HepG2 (cell line): ENCODE results near the gene RANBP6. TPM values are rescaled to one million over a fixed set of nuclear protein-coding genes. Genes with fewer than 3 reads are reported as not detected.

ENCODE experiments used
- AGO1 ChIP-seq: fragments of 200-400 bp; formaldehyde crosslinking; IDR thresholded peaks from 2 replicates; pipeline ENCODE4 v1.6.1; 2017; ENCODE audit warnings: mild to moderate bottlenecking, low read depth, low read length, moderate library complexity; ENCODE audit not compliant: poor library complexity, severe bottlenecking
- ARNTL ChIP-seq: sonication (generic); formaldehyde crosslinking; IDR thresholded peaks from 2 replicates; pipeline ENCODE4 v1.4.0; 2020; ENCODE audit warnings: mild to moderate bottlenecking, missing genetic modification reagents
- BORCS8-MEF2B ChIP-seq: sonication (generic); formaldehyde crosslinking; IDR thresholded peaks from 2 replicates; pipeline ENCODE4 v1.8.0; 2022; ENCODE audit warnings: mild to moderate bottlenecking, missing genetic modification reagents
- HMGXB4 ChIP-seq, 2 experiments: sonication (generic) in 1 of 2; formaldehyde crosslinking in 1 of 2; IDR thresholded peaks; 2 replicates each; pipeline versions ENCODE4 v1.4.0 to v1.6.1; 2018 to 2020; ENCODE audit warnings: missing genetic modification reagents in 2 of 2, borderline replicate concordance in 1 of 2, low read depth in 1 of 2, mild to moderate bottlenecking in 1 of 2, missing biosample characterization in 1 of 2
- MAZ ChIP-seq, 2 experiments: sonication (generic) in 1 of 2; formaldehyde crosslinking in 1 of 2; IDR thresholded peaks; 2 replicates each; pipeline versions ENCODE4 v1.5.0 to v1.6.1; 2012 to 2020; ENCODE audit warnings: low read depth in 2 of 2, mild to moderate bottlenecking in 2 of 2, borderline replicate concordance in 1 of 2, improper control_type of control experiment in 1 of 2, low read length in 1 of 2, missing genetic modification reagents in 1 of 2, moderate library complexity in 1 of 2
- MIXL1 ChIP-seq: IDR thresholded peaks from 2 replicates; pipeline ENCODE4 v1.6.1; 2016
- NPAS2 ChIP-seq: sonication (generic); formaldehyde crosslinking; IDR thresholded peaks from 2 replicates; pipeline ENCODE4 v1.8.0; 2022; ENCODE audit warnings: mild to moderate bottlenecking, missing genetic modification reagents, borderline replicate concordance
- NRL ChIP-seq: sonication (generic); formaldehyde crosslinking; IDR thresholded peaks from 2 replicates; pipeline ENCODE4 v1.5.0; 2020; ENCODE audit warnings: missing genetic modification reagents, mild to moderate bottlenecking, moderate library complexity, borderline replicate concordance
- SCMH1 ChIP-seq: sonication (generic); formaldehyde crosslinking; IDR thresholded peaks from 2 replicates; pipeline ENCODE4 v1.9.0; 2021; ENCODE audit warnings: missing genetic modification reagents, mild to moderate bottlenecking, borderline replicate concordance
- SNAPC4 ChIP-seq: sonication (generic); formaldehyde crosslinking; IDR thresholded peaks from 2 replicates; pipeline ENCODE4 v1.4.0; 2020; ENCODE audit warnings: mild to moderate bottlenecking, missing genetic modification reagents
- SNAPC5 ChIP-seq: sonication (generic); formaldehyde crosslinking; IDR thresholded peaks from 2 replicates; pipeline ENCODE4 v1.8.1; 2023; ENCODE audit warnings: mild to moderate bottlenecking, missing genetic modification reagents, borderline replicate concordance
- TCF7 ChIP-seq: sonication (generic); IDR thresholded peaks from 2 replicates; pipeline ENCODE4 v1.6.1; 2016; ENCODE audit warnings: antibody characterized with exemption, low read depth
- ZNF17 ChIP-seq: sonication (generic); formaldehyde crosslinking; IDR thresholded peaks from 2 replicates; pipeline ENCODE4 v1.5.0; 2020; ENCODE audit warnings: mild to moderate bottlenecking, missing genetic modification reagents
- ZNF281 ChIP-seq: sonication (generic); formaldehyde crosslinking; IDR thresholded peaks from 2 replicates; pipeline ENCODE4 v1.4.0; 2020; ENCODE audit warnings: missing genetic modification reagents, borderline replicate concordance
- ZNF354B ChIP-seq: sonication (generic); formaldehyde crosslinking; IDR thresholded peaks from 2 replicates; pipeline ENCODE4 v1.8.0; 2022; ENCODE audit warnings: mild to moderate bottlenecking, missing genetic modification reagents
- ZNF558 ChIP-seq: sonication (generic); formaldehyde crosslinking; IDR thresholded peaks from 2 replicates; pipeline ENCODE4 v1.9.0; 2022; ENCODE audit warnings: mild to moderate bottlenecking, missing genetic modification reagents, borderline replicate concordance
- ZNF749 ChIP-seq: sonication (generic); formaldehyde crosslinking; IDR thresholded peaks from 2 replicates; pipeline ENCODE4 v1.8.0; 2022; ENCODE audit warnings: mild to moderate bottlenecking, missing genetic modification reagents, moderate library complexity, borderline replicate concordance
- ZNF773 ChIP-seq: sonication (generic); formaldehyde crosslinking; IDR thresholded peaks from 2 replicates; pipeline ENCODE4 v1.4.0; 2020; ENCODE audit warnings: missing genetic modification reagents, borderline replicate concordance
- polyA plus RNA-seq, 8 experiments: library from polyadenylated mRNA; depleted of rRNA in 3 of 8; stranded (reverse) in 7 of 8; unstranded in 1 of 8; fragments of >200 nt; fragmentation: Illumina TruSeq in 4 of 8; extraction: Trizol in 4 of 8; gene quantifications; 2 replicates each; pipeline versions ENCODE4 v1.2.1 to v1.2.3, GENCODE V29; 2011 to 2016; ENCODE audit warnings: low read depth in 4 of 8, missing spikeins in 1 of 8, mixed read lengths in 1 of 8; ENCODE audit not compliant: insufficient read depth in 1 of 8
- total RNA-seq, 5 experiments: library from RNA; depleted of rRNA; stranded (reverse); fragments of >200 nt; fragmentation: Illumina TruSeq; extraction: Trizol; gene quantifications; 2 replicates each; pipeline ENCODE4 v1.2.3, GENCODE V29; 2016; ENCODE audit warnings: low read depth in 1 of 5

Gene RANBP6
- total and polyA plus RNA-seq, 2 of the 13 experiments (the other 11 are each of a cell fraction or from before 2014, with no cell fraction given), result 7.5 to 26.0 TPM

GRCh38 chr9:6007770-6008168, 7.7 kb downstream of the RANBP6 start (continued):
- TF ChIP-seq HMGXB4 (CRISPR knock-in tag; IDR thresholded peaks at IDR 0.05; ENCODE audit: borderline replicate concordance in 1 of 2, low read depth in 1 of 2) (0 out of 4 replicates have a peak, but pooled peaks of 1 of the 2 experiments have one; percentile 1), ZNF281 (CRISPR knock-in tag) (peak; percentile 62), ZNF773 (CRISPR knock-in tag) (no peak), SNAPC4 (CRISPR knock-in tag) (no peak), TCF7 (no peak), NRL (CRISPR knock-in tag) (no peak; the same call in 1 of the 2 replicates), ARNTL (CRISPR knock-in tag) (no peak), ZNF354B (CRISPR knock-in tag) (no peak), SCMH1 (no peak), BORCS8-MEF2B (CRISPR knock-in tag) (peak; percentile 71; the same call in 1 of the 2 replicates), MIXL1 (CRISPR knock-in tag) (no peak), NPAS2 (CRISPR knock-in tag) (no peak), ZNF558 (0 out of 2 replicates have a peak, but pooled peaks have one; percentile 60), AGO1 (no peak), ZNF17 (CRISPR knock-in tag) (no peak), SNAPC5 (CRISPR knock-in tag) (peak; percentile 39; the same call in 1 of the 2 replicates), ZNF749 (0 out of 2 replicates have a peak, but pooled peaks have one; percentile 20), MAZ (IDR thresholded peaks at IDR 0.05; ENCODE audit: borderline replicate concordance, low read depth, low read length) (no peak; the same call in 1 of the 2 replicates), MAZ (CRISPR knock-in tag; IDR thresholded peaks at IDR 0.05; ENCODE audit: low read depth) (0 out of 2 replicates have a peak, but pooled peaks have one; percentile 77)
